HFF-Myc (cell line): Measurements from ENCODE around the gene KCNQ1OT1.

Source experiments
- DNase-seq: peaks from one replicate; pipeline ENCODE4 v3.0.0-alpha.2; 2011; ENCODE audit warnings: low read depth; ENCODE audit errors: extremely low read depth
- H3K4me3 ChIP-seq: replicated peaks from 2 replicates; pipeline ENCODE4 v1.5.1; 2011; ENCODE audit warnings: low read depth, mild to moderate bottlenecking, control low read depth, low read length
- TF ChIP-seq, protein P1 (sequence below): IDR thresholded peaks from 2 replicates; pipeline ENCODE4 v1.5.1; 2012; ENCODE audit warnings: mild to moderate bottlenecking, low read depth, low read length, control low read depth; ENCODE audit errors: missing control alignments

Gene KCNQ1OT1

DNA sequence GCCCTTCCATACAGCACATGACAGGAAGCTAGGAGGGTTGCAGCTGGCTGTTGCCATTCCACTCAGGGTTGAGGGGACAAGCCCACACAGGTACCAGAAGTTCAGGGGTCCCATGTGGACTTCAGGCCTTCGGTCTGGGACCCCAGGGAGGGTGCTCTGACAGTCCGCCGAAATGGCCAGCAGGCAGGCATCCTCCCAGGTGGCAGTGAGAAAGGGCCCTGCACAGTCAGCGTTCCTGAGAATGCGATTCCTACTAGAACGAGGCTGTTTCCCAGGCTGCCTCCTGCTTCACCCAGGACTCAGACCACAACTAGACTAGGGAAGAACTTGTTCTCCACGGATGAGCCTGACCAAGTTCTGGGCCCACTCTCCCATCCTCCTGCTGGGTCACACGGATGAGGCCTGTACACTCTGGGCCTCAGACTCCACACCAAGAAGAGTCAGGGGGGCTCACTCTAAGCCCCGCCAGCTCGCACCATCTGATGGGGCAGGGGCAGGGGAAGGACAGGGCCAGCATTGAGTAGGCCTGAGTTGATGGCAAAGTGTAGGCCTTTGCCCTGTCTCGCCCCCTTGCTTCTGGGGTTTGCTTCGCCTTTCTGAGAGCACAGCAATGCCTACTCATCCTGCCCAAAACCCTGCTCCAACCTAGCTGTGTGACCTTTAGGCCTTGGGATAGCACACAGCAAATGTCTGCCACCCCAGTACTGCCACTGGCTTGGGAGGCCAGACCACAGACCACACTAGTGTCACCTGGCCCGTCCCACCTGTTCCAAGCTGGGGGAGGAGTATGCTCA is 14.0 kb downstream of the KCNQ1OT1 start:
- TF ChIP-seq, protein P1, sequence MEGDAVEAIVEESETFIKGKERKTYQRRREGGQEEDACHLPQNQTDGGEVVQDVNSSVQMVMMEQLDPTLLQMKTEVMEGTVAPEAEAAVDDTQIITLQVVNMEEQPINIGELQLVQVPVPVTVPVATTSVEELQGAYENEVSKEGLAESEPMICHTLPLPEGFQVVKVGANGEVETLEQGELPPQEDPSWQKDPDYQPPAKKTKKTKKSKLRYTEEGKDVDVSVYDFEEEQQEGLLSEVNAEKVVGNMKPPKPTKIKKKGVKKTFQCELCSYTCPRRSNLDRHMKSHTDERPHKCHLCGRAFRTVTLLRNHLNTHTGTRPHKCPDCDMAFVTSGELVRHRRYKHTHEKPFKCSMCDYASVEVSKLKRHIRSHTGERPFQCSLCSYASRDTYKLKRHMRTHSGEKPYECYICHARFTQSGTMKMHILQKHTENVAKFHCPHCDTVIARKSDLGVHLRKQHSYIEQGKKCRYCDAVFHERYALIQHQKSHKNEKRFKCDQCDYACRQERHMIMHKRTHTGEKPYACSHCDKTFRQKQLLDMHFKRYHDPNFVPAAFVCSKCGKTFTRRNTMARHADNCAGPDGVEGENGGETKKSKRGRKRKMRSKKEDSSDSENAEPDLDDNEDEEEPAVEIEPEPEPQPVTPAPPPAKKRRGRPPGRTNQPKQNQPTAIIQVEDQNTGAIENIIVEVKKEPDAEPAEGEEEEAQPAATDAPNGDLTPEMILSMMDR: no peak
- no peak overlapping the region for H3K4me3 ChIP-seq
- DNase-seq: no peak

DNA sequence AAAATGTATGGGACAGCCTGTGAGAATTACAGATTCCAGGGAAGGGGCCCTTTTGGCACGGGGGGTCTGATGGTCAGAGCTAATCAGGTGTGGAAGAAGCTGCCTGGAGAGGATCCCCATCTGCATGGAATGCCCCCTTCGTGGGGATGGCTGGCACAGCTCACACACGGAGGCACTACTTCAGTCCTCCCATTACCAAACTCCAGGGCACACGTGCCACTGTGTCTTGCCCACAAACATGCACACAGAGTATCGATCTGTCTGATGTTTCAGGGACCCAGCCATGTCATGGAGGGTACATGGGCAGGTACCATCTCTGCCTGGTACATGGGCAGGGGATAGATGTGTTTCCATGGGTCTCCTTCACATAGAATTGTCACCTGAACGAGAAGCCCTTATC is 14.7 kb downstream of the KCNQ1OT1 start:
- TF ChIP-seq, protein P1: no peak
- H3K4me3 ChIP-seq: no peak overlapping the region

DNA sequence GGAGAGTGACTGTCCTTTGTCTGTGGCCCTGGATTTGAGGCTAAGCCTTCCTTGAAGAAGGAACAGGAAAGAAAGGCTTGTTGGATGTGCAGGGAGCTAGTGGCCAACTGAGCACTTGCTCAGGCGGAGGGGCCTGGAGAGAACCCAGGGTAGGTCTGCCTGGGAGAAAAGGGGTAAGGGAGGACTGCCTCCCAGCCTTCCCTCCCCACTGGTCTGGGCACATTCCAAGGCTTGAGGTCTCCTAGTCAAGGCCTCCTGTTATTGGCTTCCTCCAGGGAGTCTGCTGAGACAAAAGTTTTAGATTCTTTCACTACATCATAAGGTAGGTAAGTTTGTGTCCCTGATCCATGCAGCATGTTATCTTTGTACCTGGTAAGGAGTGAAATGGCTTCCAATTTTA is 15.2 kb downstream of the KCNQ1OT1 start:
- TF ChIP-seq, protein P1: no peak
- H3K4me3 ChIP-seq: no peak overlapping the region
- DNase-seq: no peak

More for the DNA sequence above, 14.7 kb downstream of the KCNQ1OT1 start:
- DNase-seq: no peak

DNA sequence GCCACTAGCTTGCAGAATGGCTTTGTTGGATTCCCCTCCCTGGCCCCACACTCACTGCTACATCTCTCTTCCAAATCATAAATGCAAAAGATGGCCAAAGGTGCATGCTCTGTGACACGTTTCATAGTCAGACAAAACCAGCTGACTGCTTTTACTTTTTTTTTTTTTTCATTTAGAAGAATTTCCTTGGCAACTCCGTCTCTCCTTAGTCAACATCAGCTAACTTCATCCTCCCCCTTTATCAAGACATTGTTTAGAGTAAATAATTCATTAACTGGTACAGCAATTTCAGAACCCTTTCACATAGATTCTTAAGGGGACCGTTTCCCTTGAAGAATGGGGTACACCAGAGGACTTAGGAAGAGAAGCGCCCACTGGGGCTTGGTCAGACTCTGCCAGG is 16.0 kb downstream of the KCNQ1OT1 start:
- TF ChIP-seq, protein P1: no peak
- no peak overlapping the region for H3K4me3 ChIP-seq
- DNase-seq: no peak

DNA sequence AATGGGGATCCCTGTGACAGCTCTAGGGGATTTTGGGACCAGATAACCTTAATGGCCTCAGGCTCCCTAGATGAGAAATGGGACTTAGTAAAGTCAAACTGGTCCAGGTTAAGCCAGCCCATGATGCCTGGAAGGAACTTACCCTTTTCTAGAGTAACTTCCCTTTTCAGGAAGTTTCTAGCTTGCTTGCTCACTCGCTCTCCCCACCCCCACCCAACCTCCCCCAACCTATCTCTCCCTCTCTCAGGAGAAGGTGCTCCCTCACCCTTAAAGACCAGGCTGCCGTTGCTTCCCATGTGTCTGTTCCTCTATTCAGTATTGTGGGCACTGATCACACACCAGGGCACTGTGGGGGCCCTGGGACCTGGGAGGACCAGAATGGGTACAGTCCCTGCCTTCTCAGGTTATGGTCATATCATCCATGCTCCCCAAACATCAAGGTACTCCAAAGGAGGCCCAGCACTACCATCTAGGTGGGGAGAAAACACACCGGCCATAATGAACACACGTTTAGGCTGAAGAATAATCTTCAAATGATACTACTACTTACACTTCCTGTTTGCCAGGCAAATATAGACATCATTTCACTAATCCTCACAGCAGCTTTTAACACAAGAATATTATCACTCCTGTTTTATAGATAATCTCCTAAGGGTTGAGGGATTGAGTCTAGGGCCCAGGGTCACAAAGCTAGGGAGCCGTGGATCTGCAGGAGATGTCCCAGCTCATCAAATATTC is 18.2 kb downstream of the KCNQ1OT1 start:
- no peak overlapping the region for H3K4me3 ChIP-seq
- TF ChIP-seq, protein P1: no peak
- DNase-seq: no peak

DNA sequence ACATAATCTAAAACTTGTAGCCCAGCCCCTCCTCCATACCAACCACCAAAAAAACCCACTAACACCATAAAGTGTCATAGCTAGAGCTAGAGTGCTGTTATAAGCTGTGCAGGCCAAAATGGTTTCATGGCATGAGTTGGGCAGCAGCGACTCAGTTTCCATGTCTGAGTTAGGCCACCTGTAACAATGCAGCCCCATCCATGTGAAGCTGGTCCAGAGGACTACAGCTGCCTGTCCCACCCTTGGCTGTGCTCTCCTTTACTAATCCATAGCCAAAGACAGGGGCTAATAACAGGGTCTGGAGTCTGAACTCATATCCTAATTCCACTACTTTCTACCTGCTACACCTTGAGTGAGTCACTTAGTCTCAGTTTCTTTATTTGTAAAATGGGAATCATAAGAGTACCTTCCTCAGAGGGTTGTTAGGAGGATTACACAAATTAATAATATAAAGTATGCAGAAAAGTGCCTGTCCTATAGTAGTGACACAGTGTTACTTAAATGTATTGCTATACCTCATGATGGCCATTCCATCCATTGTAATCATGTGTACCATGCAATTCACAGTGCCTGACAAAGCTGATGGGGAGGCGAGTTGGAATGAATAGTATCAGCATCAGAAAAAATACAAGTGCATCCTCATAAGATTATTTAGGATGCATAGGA is 20.6 kb downstream of the KCNQ1OT1 start:
- TF ChIP-seq, protein P1: no peak
- DNase-seq: no peak
- no peak overlapping the region for H3K4me3 ChIP-seq
